GM21381 (cell line): Measurements from ENCODE around the gene FANCG.

Experiments
- ATAC-seq: cut with Tn5 transposase; IDR thresholded peaks from one replicate; pipeline ENCODE4 v1.9.1; 2021; ENCODE audit warnings: mild to moderate bottlenecking, moderate library complexity; ENCODE audit not compliant: unreplicated experiment

The FANCG gene

GRCh38 chr9:35069020-35069419, 10.7 kb downstream of the FANCG start:
- no peak for ATAC-seq

DNA sequence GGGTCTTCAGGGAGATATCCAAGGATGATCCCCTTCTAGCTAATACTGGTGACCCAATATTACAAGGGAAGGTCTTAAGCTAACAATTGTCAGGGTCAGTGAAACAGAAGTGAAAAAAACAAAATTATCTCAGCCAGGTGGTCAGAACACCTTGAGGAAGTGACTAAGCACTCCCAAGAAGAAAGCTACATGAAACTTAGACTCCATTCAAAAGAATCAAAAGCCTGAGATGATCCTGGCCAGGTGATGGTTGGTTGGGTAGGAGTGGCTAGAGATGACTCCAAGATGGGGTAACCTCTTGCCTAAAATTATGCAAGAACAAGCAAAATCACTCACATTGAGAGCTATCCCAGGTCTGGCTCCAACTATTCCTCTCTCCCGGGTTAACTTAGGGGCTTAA, 12.7 kb downstream of the FANCG start:
- no peak for ATAC-seq

DNA sequence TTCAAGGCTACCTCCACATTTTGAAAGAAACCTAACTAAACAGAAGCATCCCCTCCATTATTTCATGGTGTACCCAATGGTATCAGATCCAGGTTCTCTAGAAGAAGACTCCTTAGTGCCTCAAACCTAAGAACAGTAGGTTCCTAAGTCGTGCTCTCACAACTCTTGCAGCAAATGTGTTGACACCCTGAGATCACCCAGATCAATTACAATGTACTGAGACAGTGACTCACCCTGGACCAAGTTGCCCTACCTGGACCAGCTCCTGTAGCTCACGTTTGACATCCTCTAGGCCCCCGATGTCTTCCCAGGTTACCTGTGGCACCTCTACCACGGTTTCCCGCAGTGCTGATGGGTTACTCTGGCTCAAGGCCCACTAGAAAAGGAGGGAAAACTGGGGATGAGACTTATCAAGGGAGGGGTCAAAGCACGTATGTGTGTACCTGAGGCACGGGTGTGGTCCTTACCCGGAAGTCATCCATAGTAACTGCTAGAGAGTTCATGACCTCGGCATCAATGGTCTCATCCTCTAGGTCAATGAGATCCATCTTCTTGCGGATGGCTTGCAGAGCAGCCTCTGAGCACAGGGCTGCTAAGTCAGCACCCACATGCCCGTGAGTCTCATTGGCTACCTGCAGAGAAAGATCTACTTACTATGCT, 19.1 kb downstream of the FANCG start:
- ATAC-seq: no peak

- no peak for ATAC-seq
Measured at GRCh38 chr9:35059438-35059837, 20.3 kb downstream of the FANCG start.

DNA sequence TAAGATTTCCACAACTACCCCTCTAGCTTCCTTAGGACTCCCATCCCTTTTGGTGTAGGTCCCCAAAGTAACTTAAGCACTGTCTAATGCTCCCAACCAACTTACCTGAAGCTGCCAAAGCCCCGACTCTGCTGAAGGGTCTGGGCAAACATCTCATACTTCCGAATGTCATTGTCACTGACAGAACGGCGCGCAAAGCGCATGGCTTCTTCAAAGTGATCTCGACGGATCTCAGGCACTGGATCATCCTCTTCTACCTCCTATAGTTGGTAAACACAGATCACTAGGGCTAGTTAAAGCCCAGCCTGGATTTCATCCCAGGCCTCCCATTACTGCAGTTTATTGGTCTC, 22.5 kb downstream of the FANCG start:
- ATAC-seq: no peak

DNA sequence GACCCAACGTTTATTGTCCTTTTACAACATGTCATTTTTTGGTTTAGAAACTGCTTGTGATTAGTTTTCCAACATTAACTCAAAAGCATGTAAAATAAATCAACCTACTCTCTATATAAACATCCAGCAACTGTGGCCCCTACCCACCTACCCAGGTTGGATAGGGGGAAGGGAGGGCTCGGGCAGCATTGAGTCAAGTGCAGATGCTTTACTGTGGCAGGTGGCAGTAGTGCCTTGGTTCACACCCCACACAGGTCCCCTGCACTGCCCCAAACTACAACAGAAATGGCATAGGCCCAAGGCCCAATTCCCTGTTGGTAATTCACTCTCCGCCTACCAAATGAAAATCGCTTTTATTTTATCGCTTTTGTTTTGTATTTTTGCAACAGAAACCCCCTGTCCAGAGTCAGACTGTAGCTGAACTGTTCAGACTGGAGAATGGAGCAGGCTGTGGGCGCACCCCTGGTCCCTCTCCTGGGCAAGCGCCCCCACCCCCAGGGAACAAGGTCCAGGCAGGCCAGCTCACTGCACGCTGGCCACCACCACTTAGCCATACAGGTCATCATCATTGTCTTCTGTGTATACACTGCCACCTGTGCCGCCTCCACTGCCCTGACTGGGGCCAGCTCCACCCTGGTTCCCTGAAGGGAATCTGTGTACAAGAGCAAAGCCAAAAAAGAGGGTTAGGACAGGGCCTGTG, 23.0 kb downstream of the FANCG start:
- ATAC-seq: no peak

DNA sequence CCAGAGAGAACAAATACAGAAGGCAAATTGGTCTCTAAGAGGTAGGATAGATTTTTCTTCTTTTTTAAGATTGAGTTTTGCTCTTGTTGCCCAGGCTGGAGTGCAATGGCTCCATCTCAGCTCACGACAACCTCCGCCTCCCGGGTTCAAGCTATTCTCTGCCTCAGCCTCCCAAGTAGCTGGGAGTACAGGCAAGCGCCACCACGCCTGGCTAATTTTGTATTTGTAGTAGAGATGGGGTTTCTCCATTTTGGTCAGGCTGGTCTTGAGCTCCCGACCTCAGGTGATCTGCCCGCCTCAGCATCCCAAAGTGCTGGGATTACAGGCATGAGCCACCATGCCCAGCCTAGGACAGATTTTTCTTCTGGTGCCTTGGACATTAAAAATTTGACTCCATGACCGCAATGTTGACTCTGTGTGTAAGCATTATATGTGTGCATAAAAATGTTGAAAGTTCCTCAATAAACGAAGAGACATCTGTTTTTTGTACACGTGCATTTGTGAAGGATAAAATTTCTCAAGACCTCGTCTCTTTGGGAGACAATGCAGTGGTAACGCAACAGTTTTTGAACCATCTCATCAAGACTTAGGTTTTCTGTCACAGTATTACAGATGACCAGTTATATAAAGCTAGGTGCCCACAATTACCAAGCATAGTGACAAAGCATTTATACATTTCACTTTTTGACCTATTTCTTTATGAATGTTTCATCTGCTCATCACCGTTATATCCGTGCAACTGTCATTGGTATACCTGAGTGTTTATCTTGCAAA, 24.7 kb downstream of the FANCG start:
- ATAC-seq: no peak

- ATAC-seq: no peak
Measured at GRCh38 chr9:35054185-35054835, 25.4 kb downstream of the FANCG start.

DNA sequence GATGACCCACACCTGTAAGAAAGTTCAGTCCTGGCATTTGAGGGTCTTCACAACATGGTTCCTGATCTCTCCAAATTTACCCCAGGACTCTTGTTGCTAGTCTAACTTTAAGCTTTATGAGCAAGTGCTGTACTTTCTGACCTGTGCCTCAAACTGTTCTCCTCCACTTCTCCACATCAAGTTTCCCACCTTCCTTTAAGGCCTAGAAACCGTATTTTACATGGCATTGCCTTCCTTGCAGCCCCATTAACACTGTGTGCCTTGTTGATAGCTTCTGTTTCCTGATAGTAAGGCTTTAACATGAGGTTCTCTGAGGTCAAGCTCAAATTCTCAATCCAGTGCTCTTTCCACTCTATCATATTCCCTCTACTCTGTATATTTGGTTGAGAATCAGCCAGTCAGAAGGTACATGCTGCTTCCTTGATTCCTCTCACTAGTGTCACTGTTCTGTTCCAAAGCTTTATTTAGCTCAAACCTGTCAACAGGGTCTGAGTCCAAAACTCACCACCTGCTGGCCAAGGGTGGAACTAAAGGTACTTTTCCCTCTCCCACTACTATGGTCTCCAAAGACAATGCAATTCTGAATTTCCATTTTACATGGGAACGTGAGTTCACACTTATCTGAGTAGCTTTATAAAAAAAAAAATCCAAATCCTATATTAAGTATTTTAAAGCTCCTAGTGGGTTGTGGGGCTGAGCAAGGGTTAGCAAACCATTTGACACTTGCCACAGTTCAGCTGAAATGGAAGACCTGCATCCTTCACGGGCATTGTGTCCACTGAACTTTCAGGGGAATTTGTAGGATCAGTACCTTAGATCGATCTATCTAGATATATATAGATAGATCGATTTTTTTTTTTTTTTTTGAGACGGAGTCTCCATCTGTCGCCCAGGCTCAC, 28.4 kb downstream of the FANCG start:
- ATAC-seq: no peak

DNA sequence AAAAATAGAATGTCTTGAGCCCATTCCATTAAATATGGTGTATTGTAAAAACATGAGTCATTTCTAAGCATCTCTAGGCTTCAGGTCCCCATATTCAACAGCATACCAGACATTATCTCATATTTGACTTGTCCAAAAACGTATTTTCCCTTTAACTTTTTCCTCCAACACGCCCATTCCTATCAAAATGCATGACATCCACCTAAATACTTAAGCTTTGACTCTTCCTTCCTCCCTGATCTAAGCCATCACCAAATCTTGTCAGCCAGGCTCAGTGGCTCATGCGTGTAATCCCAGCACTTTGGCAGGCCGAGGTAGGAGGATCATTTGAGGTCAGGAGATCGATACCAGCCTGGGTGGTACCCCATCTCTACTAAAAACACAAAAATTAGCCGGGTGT, 31.2 kb downstream of the FANCG start:
- ATAC-seq: no peak

GRCh38 chr9:35044071-35044470, 35.7 kb downstream of the FANCG start:
- no peak for ATAC-seq

GRCh38 chr9:35042891-35043545, 36.7 kb downstream of the FANCG start:
- no peak for ATAC-seq

- no peak for ATAC-seq
Measured at GRCh38 chr9:35042081-35042604, 37.6 kb downstream of the FANCG start.

DNA sequence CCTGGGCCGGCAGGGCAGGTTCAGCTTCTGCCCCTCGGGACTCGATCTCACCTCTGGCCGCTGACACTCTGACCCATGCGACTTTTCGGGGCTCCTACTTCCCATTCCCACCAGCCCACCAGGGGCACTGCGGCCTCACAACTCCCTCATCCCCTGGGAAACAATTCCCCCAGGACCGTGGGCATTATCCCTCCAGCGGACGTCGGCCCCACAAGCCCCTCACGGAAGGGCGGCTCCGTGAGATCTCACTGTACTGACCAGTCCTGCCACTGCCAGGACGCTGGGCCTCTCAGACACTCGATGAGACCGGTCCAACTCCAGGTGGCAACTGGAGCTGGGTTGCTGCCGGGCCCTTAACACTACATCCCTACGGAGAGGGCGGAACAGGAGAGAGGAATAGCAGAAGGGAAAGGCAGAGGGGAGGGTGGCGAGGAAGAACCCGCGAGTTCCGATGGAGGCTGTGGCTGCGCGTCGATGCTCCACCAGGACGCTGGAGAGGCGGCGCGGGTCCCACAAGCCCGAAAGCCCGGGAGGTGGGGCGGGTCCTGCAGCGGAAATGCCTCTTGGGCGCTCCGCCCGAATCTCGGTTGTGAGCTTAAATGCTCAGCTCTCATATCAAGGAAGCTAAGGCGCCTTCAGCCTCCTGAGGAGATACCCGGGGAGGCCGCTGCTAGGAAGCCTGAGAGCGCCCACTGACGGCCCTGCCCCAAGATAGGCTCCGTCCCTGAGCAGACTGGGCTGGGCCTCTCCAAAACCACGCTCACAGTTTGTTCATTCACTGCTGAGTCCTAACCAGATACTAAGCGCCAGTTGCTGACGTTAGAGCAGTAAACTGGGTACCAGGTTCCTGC, 43.7 kb downstream of the FANCG start:
- no peak for ATAC-seq

DNA sequence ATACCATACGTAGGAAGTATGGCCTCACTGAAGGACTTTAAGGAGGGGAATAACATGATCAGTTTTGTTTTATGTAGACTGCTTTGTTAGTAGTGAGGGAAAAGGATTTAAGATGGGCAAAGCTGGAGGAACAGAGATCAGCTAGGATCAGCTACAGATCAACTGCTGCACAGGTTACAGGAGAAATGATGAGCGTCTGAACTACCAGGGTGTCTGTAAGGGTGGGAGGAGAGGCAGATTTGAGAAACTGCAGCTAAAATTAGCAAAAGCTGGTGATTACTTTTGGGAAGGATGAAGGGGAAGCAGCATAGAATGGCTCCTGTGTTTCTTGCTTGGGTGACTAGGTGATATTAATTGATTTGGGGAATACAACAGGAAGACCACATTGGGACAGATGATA, 46.6 kb downstream of the FANCG start:
- ATAC-seq: no peak

DNA sequence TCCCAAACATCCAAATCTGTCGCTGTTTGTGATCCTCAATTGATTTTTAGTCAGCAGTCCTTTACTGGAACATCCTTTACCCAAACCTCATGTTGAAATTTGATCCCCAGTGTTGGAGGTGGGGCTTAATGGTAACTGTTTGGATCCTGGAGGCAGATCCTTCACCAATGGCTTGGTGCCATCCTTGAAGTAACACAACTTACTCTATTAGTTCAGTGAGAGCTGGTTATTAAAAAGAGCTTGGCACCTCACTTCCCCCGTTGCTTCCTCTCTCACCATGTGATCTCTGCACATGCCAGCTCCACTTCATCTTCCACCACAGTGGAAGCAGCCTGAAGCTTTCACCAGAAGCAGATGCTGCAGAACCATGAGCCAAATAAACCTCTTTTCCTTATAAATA, 49.9 kb downstream of the FANCG start:
- ATAC-seq: no peak

GRCh38 chr9:35029241-35029640, 50.5 kb downstream of the FANCG start:
- no peak for ATAC-seq

GRCh38 chr9:35028341-35028740, 51.4 kb downstream of the FANCG start:
- no peak for ATAC-seq

GRCh38 chr9:35027860-35028259, 51.9 kb downstream of the FANCG start:
- ATAC-seq: no peak
